Activated T-cell treated with anti-CD3 and anti-CD28 coated beads, Interleukin-2, amount 50 U/mL, for 48 hours (primary cell): ENCODE data around the gene GSC.
"Not testable (repeated sequence)": the region's sequence is repeated elsewhere in the genome, so short reads cannot be mapped to it uniquely, and the experiment has no call there.

Source experiments
- DNase-seq, 2 experiments: peaks; one replicate each; pipeline ENCODE4 v3.0.0-alpha.2; 2020

Gene GSC

DNA sequence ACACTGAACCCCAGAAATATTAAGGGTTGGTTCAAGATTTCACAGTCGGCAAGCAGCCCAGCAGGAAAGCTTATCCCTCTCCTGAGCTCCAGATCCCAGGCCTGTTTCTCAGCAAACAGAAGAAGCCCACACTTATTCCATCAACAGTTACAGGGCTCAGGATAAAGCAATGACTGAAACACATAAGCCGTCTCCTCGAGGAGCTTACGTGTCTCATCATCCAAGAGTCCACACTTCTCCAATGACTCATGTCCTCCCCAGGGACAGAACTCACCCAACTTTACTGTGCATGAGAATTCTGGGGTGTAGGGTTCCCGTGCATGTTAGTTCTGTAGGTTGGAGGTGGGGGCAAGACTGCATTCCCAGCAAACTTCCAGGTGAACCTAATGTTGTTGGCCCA is 31.2 kb downstream of the GSC start:
- DNase-seq = no peak

DNA sequence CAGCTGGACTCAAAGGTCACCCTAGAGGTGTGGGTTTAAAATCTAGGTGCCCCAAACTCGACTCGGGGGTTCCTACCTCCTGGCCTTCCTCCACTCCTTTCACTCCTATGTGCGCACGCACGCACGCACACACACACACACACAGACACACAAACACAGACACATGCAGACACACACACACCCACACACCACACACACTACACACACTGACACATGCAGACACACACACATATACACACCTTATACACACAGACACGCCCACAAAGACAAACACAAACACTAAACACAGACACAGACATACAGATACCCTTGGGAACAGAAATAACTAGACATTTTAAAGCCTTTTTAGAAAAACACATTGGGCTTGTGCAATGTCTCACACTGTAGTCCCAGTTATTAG is 31.8 kb downstream of the GSC start:
- no peak for DNase-seq

DNA sequence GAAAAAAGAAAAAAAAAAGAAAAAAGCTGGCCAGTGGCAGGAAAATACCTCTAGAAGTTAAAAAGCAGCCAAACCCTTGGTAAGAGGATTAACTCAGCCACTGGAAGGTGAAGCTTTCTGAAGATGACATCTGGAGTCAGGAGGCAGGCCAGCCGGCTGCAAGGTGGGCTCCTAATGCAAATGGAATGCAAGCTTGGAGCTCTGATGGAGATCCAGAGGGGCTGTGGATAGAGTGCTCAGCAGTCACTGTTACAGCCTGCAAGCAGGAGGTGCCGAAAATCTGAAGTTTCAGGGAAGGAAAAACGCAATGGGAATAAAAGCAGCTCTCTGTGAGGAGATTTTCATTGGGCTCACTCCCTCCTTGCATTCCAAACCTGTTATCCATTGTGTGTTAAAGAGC is 41.0 kb downstream of the GSC start:
- DNase-seq = no peak

DNA sequence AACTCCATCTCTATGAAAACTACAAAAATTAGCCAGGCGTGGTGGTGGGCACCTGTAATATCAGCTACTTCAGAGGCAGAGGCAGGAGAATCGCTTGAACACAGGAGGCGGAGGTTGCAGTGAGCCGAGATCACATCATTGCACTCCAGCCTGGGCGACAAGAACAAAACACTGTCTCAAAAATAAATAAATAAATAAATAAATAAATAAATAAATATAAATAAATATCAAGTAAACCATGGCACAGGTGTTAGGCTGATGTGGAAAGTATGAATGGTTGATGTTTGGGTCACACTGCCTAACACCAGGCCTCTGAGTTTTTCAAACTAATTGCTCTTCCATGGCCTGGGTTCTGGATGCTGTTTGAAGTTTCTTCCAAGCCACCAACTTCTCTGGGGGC is 41.5 kb downstream of the GSC start:
- DNase-seq = not testable (repeated sequence)

DNA sequence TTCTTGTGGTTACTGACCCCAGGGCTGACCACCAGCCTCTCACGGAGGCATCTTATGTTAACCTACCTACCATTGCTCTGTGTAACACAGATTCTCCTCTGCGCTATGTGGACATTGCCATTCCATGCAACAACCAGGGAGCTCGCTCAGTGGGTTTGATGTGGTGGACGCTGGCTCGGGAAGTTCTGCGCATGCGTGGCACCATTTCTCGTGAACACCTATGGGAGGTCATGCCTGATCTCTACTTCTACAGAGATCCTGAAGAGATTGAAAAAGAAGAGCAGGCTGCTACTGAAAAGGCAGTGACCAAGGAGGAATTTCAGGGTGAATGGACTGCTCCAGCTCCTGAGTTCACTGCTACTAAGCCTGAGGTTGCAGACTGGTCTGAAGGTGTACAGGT is 43.3 kb downstream of the GSC start:
- DNase-seq = not testable (repeated sequence)

DNA sequence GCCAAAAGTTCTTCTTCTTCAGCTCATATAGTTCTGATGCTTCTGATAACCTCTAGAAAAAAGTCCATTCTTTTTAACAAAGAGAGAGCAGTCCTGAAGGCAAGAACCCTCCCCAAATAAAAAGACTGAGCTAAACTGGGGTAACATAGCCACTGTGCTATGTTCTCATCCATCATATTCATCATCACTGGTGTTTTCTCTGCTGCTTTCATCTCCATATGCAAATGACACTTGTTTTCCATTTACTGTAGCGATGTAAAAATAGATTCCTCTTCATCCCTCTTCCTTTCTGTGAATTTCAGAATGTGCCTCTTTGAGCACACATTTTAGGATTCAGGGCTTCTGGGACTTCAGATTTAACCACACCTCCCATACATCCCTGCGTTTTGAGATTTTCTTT is 44.9 kb downstream of the GSC start:
- no peak for DNase-seq

DNA sequence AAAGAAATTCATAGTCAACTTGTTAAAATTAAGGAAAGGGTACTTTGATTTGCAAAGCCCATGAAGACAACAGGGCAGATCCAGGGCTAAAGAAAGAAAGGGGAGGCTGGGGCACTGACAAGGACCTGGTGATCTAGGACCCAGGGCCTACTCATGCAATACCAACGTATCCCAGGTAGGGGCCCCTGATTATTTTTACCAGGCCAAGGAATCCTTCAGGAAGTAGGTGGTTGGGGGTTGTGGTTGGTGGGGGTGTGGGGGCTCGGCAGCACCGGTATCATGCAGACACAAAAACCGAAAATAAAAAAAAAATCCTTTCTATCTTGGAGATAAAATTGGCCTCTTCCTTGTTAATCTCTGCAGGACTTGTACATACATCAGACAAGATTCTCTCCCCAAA is 47.5 kb downstream of the GSC start:
- no peak for DNase-seq
